H1 (cell line): Measurements from ENCODE around the gene NEURL1. TPM values are rescaled to one million over a fixed set of nuclear protein-coding genes. Genes with fewer than 3 reads are reported as not detected.

Experiments used
- CTCF ChIA-PET: fragments of 300-600 bp; sonication (Branson Sonifier 250); formaldehyde crosslinking; loops from one replicate; lab custom pipeline; 2021; ENCODE audit not compliant: partially characterized antibody; lab: Charles Lee
- POLR2A ChIA-PET: fragments of 300-600 bp; sonication (Branson Sonifier 250); formaldehyde crosslinking; loops from one replicate; lab custom pipeline; 2021; ENCODE audit warnings: inconsistent platforms; ENCODE audit not compliant: partially characterized antibody; lab: Charles Lee
- DNase-seq, 2 experiments: peaks; one replicate each; pipeline versions ENCODE4 v3.0.0 to v3.0.0-alpha.2; 2010 to 2022; ENCODE audit warnings: low spot score in 2 of 2, low read depth in 1 of 2, mixed read lengths in 1 of 2
- FAIRE-seq: peaks from 2 replicates; lab custom pipeline; 2011; peaks lifted over from hg19 to GRCh38; lab: Jason Lieb, UNC
- H2AFZ ChIP-seq: 2 replicates; pipeline ENCODE4 v1.8.1; 2012; ENCODE audit warnings: low read length, inconsistent platforms
- H2AK5ac ChIP-seq: 2 replicates; pipeline ENCODE4 v1.6.1; 2013; ENCODE audit warnings: low read depth, low read length
- H2BK120ac ChIP-seq: replicated peaks from 2 replicates; pipeline ENCODE3; 2013; ENCODE audit warnings: low read depth, low read length, inconsistent platforms
- H2BK12ac ChIP-seq: 2 replicates; pipeline ENCODE4 v1.6.1; 2013; ENCODE audit warnings: low read depth, low read length
- H2BK15ac ChIP-seq: 2 replicates; pipeline ENCODE4 v1.6.1; 2013; ENCODE audit warnings: low read length
- H2BK20ac ChIP-seq: 2 replicates; pipeline ENCODE4 v1.6.1; 2013; ENCODE audit warnings: low read length
- H2BK5ac ChIP-seq: 2 replicates; pipeline ENCODE4 v1.6.1; 2013; ENCODE audit warnings: low read depth, low read length
- H3K14ac ChIP-seq: 2 replicates; pipeline ENCODE4 v1.6.1; 2013; ENCODE audit warnings: inconsistent platforms; ENCODE audit not compliant: insufficient read length
- H3K18ac ChIP-seq: 2 replicates; pipeline ENCODE4 v1.6.1; 2013; ENCODE audit warnings: low read length; ENCODE audit errors: extremely low read depth
- H3K23ac ChIP-seq: 2 replicates; pipeline ENCODE4 v1.6.1; 2013; ENCODE audit warnings: inconsistent platforms; ENCODE audit not compliant: insufficient read length
- H3K23me2 ChIP-seq: 2 replicates; pipeline ENCODE4 v1.6.1; 2013; ENCODE audit warnings: low read depth, low read length
- H3K27ac ChIP-seq: 2 replicates; pipeline ENCODE4 v1.6.1; 2011; ENCODE audit warnings: low read depth, low read length, inconsistent platforms
- H3K27me3 ChIP-seq, 4 experiments: replicated peaks in 1 of 4; 1 replicate in 1 of 4; 2 replicates in 3 of 4; pipeline versions ENCODE4 v1.6.1 to v1.8.1; 2011 to 2013; ENCODE audit warnings: low read length in 3 of 4, mild to moderate bottlenecking in 3 of 4, inconsistent platforms in 2 of 4, mixed read lengths in 2 of 4, moderate library complexity in 1 of 4; ENCODE audit not compliant: control insufficient read depth in 3 of 4, insufficient read depth in 3 of 4; ENCODE audit errors: extremely low read depth in 1 of 4
- H3K36me3 ChIP-seq, 4 experiments: 2 replicates each; pipeline versions ENCODE4 v1.6.1 to v1.8.1; 2011 to 2013; ENCODE audit warnings: mild to moderate bottlenecking in 4 of 4, low read length in 3 of 4, moderate library complexity in 2 of 4, control low read depth in 1 of 4, inconsistent platforms in 1 of 4; ENCODE audit not compliant: insufficient read depth in 4 of 4, control insufficient read depth in 2 of 4
- H3K4ac ChIP-seq: replicated peaks from 2 replicates; pipeline ENCODE3; 2013; ENCODE audit warnings: low read length, low read depth, mixed read lengths, inconsistent platforms; ENCODE audit not compliant: insufficient read length
- H3K4me1 ChIP-seq, 4 experiments: replicated peaks in 1 of 4; 1 replicate in 1 of 4; 2 replicates in 3 of 4; pipeline versions ENCODE4 v1.6.1 to v1.8.1; 2011 to 2013; ENCODE audit warnings: low read length in 3 of 4, inconsistent platforms in 2 of 4, mixed read lengths in 1 of 4; ENCODE audit not compliant: insufficient read depth in 4 of 4, control insufficient read depth in 3 of 4
- H3K4me2 ChIP-seq, 2 experiments: 2 replicates each; pipeline versions ENCODE4 v1.6.1 to v1.8.1; 2011 to 2013; ENCODE audit warnings: low read depth in 2 of 2, low read length in 2 of 2, control low read depth in 1 of 2, inconsistent platforms in 1 of 2, mild to moderate bottlenecking in 1 of 2; ENCODE audit not compliant: insufficient read depth in 1 of 2
- H3K4me3 ChIP-seq, 4 experiments: fragments of 200-600, 300-600 bp in 1 of 4; sonication (generic), shearing (Covaris generic), sonication (Bioruptor Twin) in 1 of 4; 2 replicates each; pipeline versions ENCODE4 v1.5.1 to v1.8.1; 2011 to 2016; ENCODE audit warnings: low read length in 4 of 4, low read depth in 3 of 4, control low read depth in 2 of 4, inconsistent platforms in 2 of 4, mild to moderate bottlenecking in 2 of 4, mixed read lengths in 1 of 4, moderate library complexity in 1 of 4; ENCODE audit not compliant: insufficient read depth in 2 of 4; ENCODE audit errors: extremely low read depth in 1 of 4
- H3K56ac ChIP-seq: replicated peaks from 2 replicates; pipeline ENCODE3; 2013; ENCODE audit warnings: low read depth, mild to moderate bottlenecking, mixed read lengths, low read length, inconsistent platforms; ENCODE audit not compliant: insufficient read length
- H3K79me1 ChIP-seq: 2 replicates; pipeline ENCODE4 v1.6.1; 2013; ENCODE audit warnings: low read depth, low read length, control low read depth
- H3K79me2 ChIP-seq, 2 experiments: 2 replicates each; pipeline versions ENCODE4 v1.6.1 to v1.8.1; 2012 to 2013; ENCODE audit warnings: low read length in 2 of 2, mild to moderate bottlenecking in 2 of 2, inconsistent platforms in 1 of 2; ENCODE audit not compliant: insufficient read depth in 2 of 2, control insufficient read depth in 1 of 2
- H3K9ac ChIP-seq, 4 experiments: replicated peaks in 1 of 4; 1 replicate in 1 of 4; 2 replicates in 3 of 4; pipeline versions ENCODE4 v1.6.1 to v1.8.1; 2011 to 2013; ENCODE audit warnings: low read depth in 3 of 4, low read length in 3 of 4, control low read depth in 2 of 4, mild to moderate bottlenecking in 2 of 4, moderate library complexity in 2 of 4, inconsistent platforms in 1 of 4; ENCODE audit errors: extremely low read depth in 1 of 4
- H3K9me3 ChIP-seq, 2 experiments: 2 replicates each; pipeline versions ENCODE4 v1.6.1 to v1.8.1; 2012 to 2013; ENCODE audit warnings: mild to moderate bottlenecking in 2 of 2, moderate library complexity in 2 of 2, control low read depth in 1 of 2, inconsistent platforms in 1 of 2, low read depth in 1 of 2, low read length in 1 of 2, mixed read lengths in 1 of 2; ENCODE audit not compliant: insufficient read depth in 2 of 2
- H4K20me1 ChIP-seq, 2 experiments: replicated peaks in 1 of 2; 2 replicates each; pipeline versions ENCODE3 to v1.8.1; 2011 to 2013; ENCODE audit warnings: inconsistent platforms in 2 of 2, low read length in 2 of 2, mild to moderate bottlenecking in 1 of 2; ENCODE audit not compliant: insufficient read depth in 2 of 2, control insufficient read depth in 1 of 2
- H4K5ac ChIP-seq: 2 replicates; pipeline ENCODE4 v1.6.1; 2013; ENCODE audit warnings: low read length, low read depth, mixed read lengths, inconsistent platforms; ENCODE audit not compliant: insufficient read length
- H4K8ac ChIP-seq: 2 replicates; pipeline ENCODE4 v1.8.0; 2013; ENCODE audit warnings: mild to moderate bottlenecking, moderate library complexity, low read length, inconsistent platforms; ENCODE audit not compliant: insufficient read depth; ENCODE audit errors: extremely low read depth
- H4K91ac ChIP-seq: replicated peaks from 2 replicates; pipeline ENCODE3; 2013; ENCODE audit warnings: low read length, mixed read lengths, inconsistent platforms; ENCODE audit not compliant: insufficient read length
- CHD2 ChIP-seq: IDR thresholded peaks from 2 replicates; pipeline ENCODE4 v1.6.1; 2012; ENCODE audit warnings: low read length, improper control_type of control experiment
- CTBP2 ChIP-seq: IDR thresholded peaks from 2 replicates; pipeline ENCODE4 v1.7.0; 2011; ENCODE audit warnings: borderline replicate concordance, mild to moderate bottlenecking, moderate library complexity, mixed read lengths, low read length; ENCODE audit not compliant: insufficient read depth, insufficient read length
- CTCF ChIP-seq, 3 experiments: IDR thresholded peaks; 1 replicate in 2 of 3; 2 replicates in 1 of 3; pipeline versions ENCODE4 v1.5.1 to v1.6.1; 2011; ENCODE audit warnings: low read length in 3 of 3, mild to moderate bottlenecking in 3 of 3, inconsistent platforms in 2 of 3, low read depth in 1 of 3, moderate library complexity in 1 of 3; ENCODE audit not compliant: insufficient read depth in 1 of 3; ENCODE audit errors: control extremely low read depth in 1 of 3
- EZH2 ChIP-seq: fragments of 200-600 bp; sonication (generic); IDR thresholded peaks from 2 replicates; pipeline ENCODE4 v1.7.1; 2012; ENCODE audit warnings: low read depth, mild to moderate bottlenecking, moderate library complexity, low read length, inconsistent platforms; ENCODE audit not compliant: severe bottlenecking
- GTF2F1 ChIP-seq: IDR thresholded peaks from 2 replicates; pipeline ENCODE4 v1.6.1; 2012; ENCODE audit warnings: low read depth, low read length, improper control_type of control experiment, borderline replicate concordance
- JUND ChIP-seq: IDR thresholded peaks from 2 replicates; pipeline ENCODE4 v1.6.1; 2011; ENCODE audit warnings: mild to moderate bottlenecking, improper control_type of control experiment, low read length
- RAD21 ChIP-seq, 2 experiments: IDR thresholded peaks in 1 of 2; conservative IDR thresholded peaks in 1 of 2; 2 replicates each; pipeline ENCODE4 v1.6.1; 2011; ENCODE audit warnings: low read depth in 2 of 2, low read length in 2 of 2, improper control_type of control experiment in 1 of 2, inconsistent platforms in 1 of 2, mild to moderate bottlenecking in 1 of 2, moderate library complexity in 1 of 2
- RFX5 ChIP-seq: IDR thresholded peaks from 2 replicates; pipeline ENCODE4 v1.6.1; 2011; ENCODE audit warnings: low read depth, low read length, improper control_type of control experiment, borderline replicate concordance
- SIX5 ChIP-seq: IDR thresholded peaks from 2 replicates; pipeline ENCODE4 v1.6.1; 2011; ENCODE audit warnings: mild to moderate bottlenecking, low read depth, low read length
- WGBS, 2 experiments: shearing (Covaris generic) in 1 of 2; methylation state at CpG; one replicate each; pipeline versions ENCODE4 v1.1.6 to v1.1.7; 2013 to 2015; ENCODE audit warnings: low lambda C conversion rate in 2 of 2, mixed read lengths in 2 of 2, inconsistent platforms in 1 of 2, low coverage in 1 of 2, missing lambda C conversion rate in 1 of 2; ENCODE audit not compliant: insufficient replicate concordance in 2 of 2, insufficient coverage in 1 of 2, insufficient read length in 1 of 2; ENCODE audit errors: extremely low coverage in 1 of 2, missing lambda C conversion rate in 1 of 2; 5-methylcytosine and 5-hydroxymethylcytosine counted together
- polyA plus RNA-seq, 7 experiments: library from polyadenylated mRNA; depleted of rRNA in 3 of 7; stranded (reverse) in 5 of 7; unstranded in 2 of 7; fragments of >200 nt in 5 of 7; fragments of 200-250 nt in 2 of 7; gene quantifications; 1 replicate in 5 of 7; 2 replicates in 1 of 7; 4 replicates in 1 of 7; pipeline versions ENCODE4 v1.2.1 to v1.2.3, GENCODE V29; 2011 to 2013; ENCODE audit warnings: missing spikeins in 2 of 7, mixed read lengths in 2 of 7
- total RNA-seq: library from RNA; stranded (reverse); fragmentation: NEBNext Ultra II Directional; extraction: Animal tissue kit (Norgen Biotek cat#: 25700); gene quantifications from 2 replicates; pipeline ENCODE4 v1.2.1, GENCODE V29; 2021

The NEURL1 gene
- total and polyA plus RNA-seq, 2 of the 8 experiments (the other 6 are each of a cell fraction or from before 2014, with no cell fraction given) = 0.54 to 0.58 TPM

GRCh38 chr10:103512591-103513379 is 19.3 kb downstream of the NEURL1 start:
- Histone ChIP-seq H3K9me3 (no peaks in the 10 kb centered on the region), H3K27ac (no peak overlapping the region), H4K8ac (no peak overlapping the region; the same call in 1 of the 2 replicates), H2BK12ac (no peak overlapping the region), H2BK20ac (no peak overlapping the region), H4K20me1 (no peaks in the 10 kb centered on the region), H3K18ac (no peak overlapping the region), H3K9ac (no peak overlapping the region), H3K27me3 (no peaks in the 10 kb centered on the region), H3K56ac (no peak overlapping the region), H2BK120ac (no peak overlapping the region), H2AK5ac (no peak overlapping the region), H2AFZ (no peak overlapping the region), H3K4me2 (no peak overlapping the region), H4K91ac (no peak overlapping the region), H2BK15ac (no peak overlapping the region), H3K4me3 (no peak overlapping the region), H3K4me1 (no peaks in the 10 kb centered on the region; a peak in 2 of 7 replicates), H3K79me2 (no peaks in the 10 kb centered on the region), H3K14ac (no peak overlapping the region), H3K36me3 (no peaks in the 10 kb centered on the region), H3K79me1 (no peaks in the 10 kb centered on the region), H3K23me2 (no peaks in the 10 kb centered on the region), H3K4ac (no peak overlapping the region), H4K5ac (no peak overlapping the region), H3K23ac (no peak overlapping the region), H2BK5ac (no peak overlapping the region)
- CTCF ChIA-PET = interaction anchor here (0.8 to 1.5 kb wide), 6 partner anchors 8 to 130 kb away, joined by 3 to 4 read pairs (median 4); no protein-coding TSS in a partner anchor
- FAIRE-seq = no peak
- WGBS, 2 experiments = 93% methylated on average over 11 of the region's 13 CpGs; no CpG with 5 or more reads in 1 of the 2 experiments
- POLR2A ChIA-PET = no interaction called here
- DNase-seq = no peak
- TF ChIP-seq CTCF (IDR thresholded peaks at IDR 0.05; ENCODE audit: control extremely low read depth in 1 of 3, insufficient read depth in 1 of 3, low read depth in 1 of 3, low read length in 3 of 3) (no peak), RFX5 (no peak), CTBP2 (no peak), EZH2 (no peak), CHD2 (no peak), SIX5 (no peak), GTF2F1 (no peak), RAD21 (IDR thresholded peaks at IDR 0.05 in 1 of 2, conservative IDR thresholded peaks at IDR 0.05 in 1 of 2; ENCODE audit: low read depth in 2 of 2, low read length in 2 of 2) (no peak), JUND (no peak)
